Neural crest cell (in vitro differentiated cells): ENCODE results near the gene MET. TPM values are rescaled to one million over a fixed set of nuclear protein-coding genes. Genes with fewer than 3 reads are reported as not detected.

ENCODE experiments used
- DNase-seq: peaks from one replicate; pipeline ENCODE4 v3.0.0; 2021; ENCODE audit warnings: low read depth, mixed read lengths, low spot score
- H3K27ac Mint-ChIP-seq: one replicate; pipeline ENCODE4 v1.8.0; 2021; ENCODE audit warnings: mild to moderate bottlenecking, mixed read lengths; ENCODE audit not compliant: unreplicated experiment
- H3K27me3 Mint-ChIP-seq: 2 replicates; pipeline ENCODE4 v1.8.0; 2021; ENCODE audit warnings: low read depth, mild to moderate bottlenecking, mixed read lengths
- H3K36me3 Mint-ChIP-seq: 2 replicates; pipeline ENCODE4 v1.8.0; 2021; ENCODE audit warnings: low read depth, mild to moderate bottlenecking, mixed read lengths
- H3K4me1 Mint-ChIP-seq: 2 replicates; pipeline ENCODE4 v1.8.0; 2021; ENCODE audit warnings: mixed read lengths
- H3K4me3 Mint-ChIP-seq: one replicate; pipeline ENCODE4 v1.8.0; 2021; ENCODE audit warnings: mild to moderate bottlenecking, mixed read lengths
- H3K9me3 Mint-ChIP-seq: 2 replicates; pipeline ENCODE4 v1.8.0; 2021; ENCODE audit warnings: mixed read lengths
- total RNA-seq: library from RNA; stranded (reverse); gene quantifications from 2 replicates; pipeline ENCODE4 v1.2.1, GENCODE V29; 2021
- TF ChIP-seq, protein P1 (sequence below): fragments of 200-600 bp; sonication (generic); conservative IDR thresholded peaks from 2 replicates; pipeline ENCODE4 v1.5.0; 2021; ENCODE audit warnings: antibody characterized with exemption, mild to moderate bottlenecking

The MET gene
- total RNA-seq, 1 donor from 2014 or later: 4.0 TPM

DNA sequence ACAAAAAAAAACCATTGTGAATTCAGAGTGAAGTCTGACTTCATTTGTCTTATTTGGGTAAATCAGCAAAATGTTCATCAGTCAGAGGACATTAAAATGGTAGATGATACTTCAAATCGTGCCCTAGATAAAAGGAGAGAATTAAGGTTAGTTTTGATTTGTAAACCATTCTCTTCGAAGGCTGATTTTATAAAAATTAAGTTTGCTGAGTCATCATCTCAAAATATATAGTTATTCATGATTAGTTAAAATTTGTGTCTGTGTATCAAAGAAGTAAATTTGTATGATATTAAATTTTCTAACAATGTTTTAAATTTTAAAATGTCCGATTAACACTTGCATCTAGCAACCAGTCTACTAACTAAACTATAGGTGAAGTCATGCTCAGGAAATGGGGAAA is 35.3 kb downstream of the MET start:
- peaks cover 6% of the 10 kb centered on the region for H3K9me3 Mint-ChIP-seq
- no peaks in the 10 kb centered on the region for H3K4me1 Mint-ChIP-seq
- TF ChIP-seq, protein P1, sequence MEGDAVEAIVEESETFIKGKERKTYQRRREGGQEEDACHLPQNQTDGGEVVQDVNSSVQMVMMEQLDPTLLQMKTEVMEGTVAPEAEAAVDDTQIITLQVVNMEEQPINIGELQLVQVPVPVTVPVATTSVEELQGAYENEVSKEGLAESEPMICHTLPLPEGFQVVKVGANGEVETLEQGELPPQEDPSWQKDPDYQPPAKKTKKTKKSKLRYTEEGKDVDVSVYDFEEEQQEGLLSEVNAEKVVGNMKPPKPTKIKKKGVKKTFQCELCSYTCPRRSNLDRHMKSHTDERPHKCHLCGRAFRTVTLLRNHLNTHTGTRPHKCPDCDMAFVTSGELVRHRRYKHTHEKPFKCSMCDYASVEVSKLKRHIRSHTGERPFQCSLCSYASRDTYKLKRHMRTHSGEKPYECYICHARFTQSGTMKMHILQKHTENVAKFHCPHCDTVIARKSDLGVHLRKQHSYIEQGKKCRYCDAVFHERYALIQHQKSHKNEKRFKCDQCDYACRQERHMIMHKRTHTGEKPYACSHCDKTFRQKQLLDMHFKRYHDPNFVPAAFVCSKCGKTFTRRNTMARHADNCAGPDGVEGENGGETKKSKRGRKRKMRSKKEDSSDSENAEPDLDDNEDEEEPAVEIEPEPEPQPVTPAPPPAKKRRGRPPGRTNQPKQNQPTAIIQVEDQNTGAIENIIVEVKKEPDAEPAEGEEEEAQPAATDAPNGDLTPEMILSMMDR: no peak
- DNase-seq: no peak
- H3K27me3 Mint-ChIP-seq: no peaks in the 10 kb centered on the region
- no peaks in the 10 kb centered on the region for H3K36me3 Mint-ChIP-seq
- H3K27ac Mint-ChIP-seq: no peak overlapping the region
- H3K4me3 Mint-ChIP-seq: no peak overlapping the region

DNA sequence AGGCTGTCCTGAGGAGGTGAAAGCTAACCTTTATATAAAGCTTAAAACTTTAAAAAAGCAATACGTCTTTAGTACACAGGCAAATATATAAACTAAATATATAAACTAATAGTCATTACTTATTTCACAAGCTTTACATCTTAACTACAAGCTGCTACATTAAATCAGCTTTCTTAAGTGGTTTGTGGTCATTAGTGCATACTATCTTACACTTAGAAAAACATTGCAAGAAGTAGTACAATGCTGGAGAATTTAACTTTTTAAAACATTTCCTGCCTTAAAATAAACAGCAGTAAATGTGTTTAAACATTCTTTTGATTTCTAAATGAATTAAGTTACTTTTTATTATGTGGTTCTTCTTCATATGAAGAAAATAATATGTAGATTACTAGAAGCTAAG is 36.3 kb downstream of the MET start:
- Mint-ChIP-seq H3K4me3 (no peak overlapping the region), H3K9me3 (peaks cover 6% of the 10 kb centered on the region), H3K27me3 (no peaks in the 10 kb centered on the region), H3K36me3 (no peaks in the 10 kb centered on the region), H3K27ac (no peak overlapping the region), H3K4me1 (no peaks in the 10 kb centered on the region)
- DNase-seq: no peak
- TF ChIP-seq, protein P1: no peak

DNA sequence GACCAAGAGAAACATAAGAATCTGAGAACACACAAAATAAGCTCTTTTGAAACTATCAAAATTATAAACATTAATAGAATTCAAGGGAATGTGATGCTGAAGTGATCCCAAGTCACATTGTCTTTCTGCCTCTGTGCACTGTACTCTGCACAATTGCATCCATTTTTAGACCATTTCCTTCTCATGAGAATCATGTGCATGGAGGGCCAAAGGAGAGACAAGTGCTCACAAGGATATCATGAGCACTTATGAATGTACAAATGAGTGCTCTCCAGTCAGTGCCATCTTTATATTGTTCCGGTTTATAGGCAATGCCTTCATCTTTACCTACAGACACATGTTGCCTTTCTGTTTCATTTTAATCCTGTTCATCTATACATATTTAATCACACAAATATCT is 36.9 kb downstream of the MET start:
- Mint-ChIP-seq H3K4me1 (no peaks in the 10 kb centered on the region), H3K27ac (no peak overlapping the region), H3K27me3 (no peaks in the 10 kb centered on the region), H3K9me3 (peaks cover 6% of the 10 kb centered on the region), H3K4me3 (no peak overlapping the region), H3K36me3 (no peaks in the 10 kb centered on the region)
- TF ChIP-seq, protein P1: no peak
- DNase-seq: no peak

DNA sequence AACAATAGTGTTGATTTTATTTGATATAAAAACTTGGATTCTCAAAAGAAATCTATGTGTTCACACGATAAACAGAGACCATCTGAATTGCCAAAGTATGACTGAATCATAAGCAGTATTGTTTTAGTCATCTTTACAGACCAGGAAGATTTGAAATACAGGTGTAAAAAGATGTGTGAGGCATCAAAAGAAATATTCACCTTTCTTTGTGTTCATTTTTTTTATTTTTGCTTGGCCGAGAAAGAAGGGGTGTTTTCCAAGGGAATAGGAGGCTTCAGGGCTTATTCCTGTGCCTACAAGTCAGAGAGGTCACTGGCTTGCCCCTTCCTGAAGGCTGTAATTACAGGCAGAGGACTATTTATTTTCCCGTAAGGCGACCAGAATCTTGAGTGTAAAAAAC is 37.3 kb downstream of the MET start:
- Mint-ChIP-seq H3K27ac (no peak overlapping the region), H3K9me3 (peaks cover 6% of the 10 kb centered on the region)
- TF ChIP-seq, protein P1: no peak

DNA sequence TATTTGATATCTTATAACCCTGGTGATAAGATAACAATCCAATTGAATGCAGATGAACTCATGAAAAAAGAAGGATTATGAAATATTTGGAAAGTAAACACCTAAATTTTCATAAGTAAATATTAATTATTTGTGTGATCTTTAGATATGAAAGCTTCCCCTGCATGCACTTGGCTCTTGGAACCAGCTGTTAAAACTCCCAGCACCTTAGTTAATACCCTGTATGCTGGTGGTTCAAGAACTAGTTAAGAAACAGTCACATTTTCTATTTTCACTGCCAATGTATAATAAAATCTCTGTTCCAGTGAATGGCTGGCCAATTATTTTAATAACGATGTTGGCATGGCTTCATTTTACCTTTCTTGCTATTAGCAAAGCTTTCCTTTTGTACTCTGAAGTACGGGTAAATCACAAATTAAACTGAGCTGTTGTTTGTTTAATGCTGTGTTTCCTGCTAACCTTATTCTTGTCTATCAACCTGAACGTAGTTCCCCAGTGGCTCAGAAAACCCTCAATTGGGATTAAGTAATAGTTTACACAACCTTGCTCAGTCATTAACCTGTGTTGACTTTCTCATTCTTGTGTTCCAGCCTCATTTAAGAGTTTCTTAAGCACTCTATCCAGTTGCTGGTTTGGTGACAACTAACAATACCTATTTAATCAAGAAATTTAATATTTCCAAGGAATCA is 38.9 kb downstream of the MET start:
- Mint-ChIP-seq H3K4me3 (no peak overlapping the region), H3K9me3 (peaks cover 6% of the 10 kb centered on the region), H3K36me3 (no peaks in the 10 kb centered on the region), H3K27me3 (no peaks in the 10 kb centered on the region), H3K27ac (no peak overlapping the region), H3K4me1 (no peaks in the 10 kb centered on the region)
- TF ChIP-seq, protein P1: no peak
- DNase-seq: no peak

More for the DNA sequence above, 37.3 kb downstream of the MET start:
- Mint-ChIP-seq H3K4me1 (no peaks in the 10 kb centered on the region), H3K36me3 (no peaks in the 10 kb centered on the region), H3K4me3 (no peak overlapping the region), H3K27me3 (no peaks in the 10 kb centered on the region)
- no peak for DNase-seq
